ENCODE results near the gene SPECC1. TPM values are rescaled to one million over a fixed set of nuclear protein-coding genes. Genes with fewer than 3 reads are reported as not detected.

The SPECC1 gene
- total and polyA plus RNA-seq, 10 of the 15 experiments (the other 5 are each of a cell fraction or from before 2014, with no cell fraction given) = 6.4 to 40.6 (median 23.9) TPM

- no peak for TF ChIP-seq ZNF687 (IDR thresholded peaks at IDR 0.05)
- TF ChIP-seq STAT3 (IDR thresholded peaks at IDR 0.05; ENCODE audit: low read depth, low read length) = no peak
Measured at GRCh38 chr17:20009052-20009301, 182 bp upstream of the SPECC1 start (continued).

GRCh38 chr17:20010099-20010863, 1.1 kb downstream of the SPECC1 start:
- ATAC-seq = no peak

More at GRCh38 chr17:20010099-20010863, 1.1 kb downstream of the SPECC1 start:
- WGBS (ENCODE audit: insufficient coverage, insufficient replicate concordance, low lambda C conversion rate, missing lambda C conversion rate) = 27% methylated on average over 11 of the region's 11 CpGs
- Histone ChIP-seq H3K36me3 (ENCODE audit: control insufficient read depth in 2 of 2, insufficient read depth in 2 of 2, low read length in 1 of 2) (no peaks in the 10 kb centered on the region), H3K79me2 (ENCODE audit: control insufficient read depth, insufficient read depth, low read length) (no peaks in the 10 kb centered on the region), H3K27me3 (replicated peaks in 1 of 2; ENCODE audit: control insufficient read depth in 2 of 2, insufficient read depth in 2 of 2, low read length in 1 of 2) (peaks cover 0 to 9% of the 10 kb centered on the region in 2 experiments), H3K9me3 (replicated peaks; ENCODE audit: control insufficient read depth, insufficient read depth, low read length) (no peaks in the 10 kb centered on the region; the same call in 2 of the 3 replicates), H2AFZ (ENCODE audit: control insufficient read depth, low read depth, low read length) (peak overlapping the region; percentile 83), H3K9ac (ENCODE audit: control insufficient read depth, insufficient read depth, low read length) (no peak overlapping the region), H3K4me3 (peak overlapping the region; percentile 72), H4K20me1 (ENCODE audit: control insufficient read depth, insufficient read depth) (no peaks in the 10 kb centered on the region), H3K4me2 (ENCODE audit: control insufficient read depth, insufficient read depth) (peak overlapping the region; percentile 96), H3K27ac (ENCODE audit: control insufficient read depth, insufficient read depth) (no peak overlapping the region), H3K4me1 (ENCODE audit: control insufficient read depth, insufficient read depth, low read length) (no peaks in the 10 kb centered on the region)
- FAIRE-seq = no peak
- ChIA-PET POLR2A (no interaction called here), CTCF (interaction anchor here (1.2 to 2.1 kb wide), 5 partner anchors 9 to 86 kb away, joined by 3 to 10 read pairs (median 6); partner anchors contain the start of gene AKAP10), RAD21 (ENCODE audit: unreplicated experiment) (interaction anchor here (1.0 kb wide), 1 partner anchor 16 kb away, joined by 4 read pairs; no protein-coding TSS in a partner anchor), SMC1A (ENCODE audit: uncharacterized antibody, unreplicated experiment) (interaction anchor here (0.5 kb wide), 1 partner anchor 578 kb away, joined by 3 read pairs; no protein-coding TSS in a partner anchor)
- BruUV-seq (replicated peaks) = no TSS peak
- no peak for DNase-seq (ENCODE audit: low read depth, low spot score)
- intact Hi-C loops (cut with micrococcal nuclease; ENCODE audit: unreplicated experiment) (no loop called here), in situ Hi-C loops (cut with MboI) (no loop called here)
- TF ChIP-seq ESRRA (IDR thresholded peaks at IDR 0.05; ENCODE audit: low read length) = no peak
- TF ChIP-seq CTCF (IDR thresholded peaks at IDR 0.05 in 2 of 3, conservative IDR thresholded peaks at IDR 0.05 in 1 of 3; ENCODE audit: control insufficient read depth in 2 of 3, extremely low read depth in 1 of 3, insufficient read depth in 1 of 3, low read depth in 3 of 3, low read length in 3 of 3) = peak; percentile 7 to 13 (median 10); a peak in 2 of 6 replicates
